Adrenal gland (tissue), 5 donors: ENCODE measurements around the gene TSPAN18.

Experiments
- POLR2A ChIP-seq, 2 donors: fragments of 450-650 bp; IDR thresholded peaks; one replicate each; pipeline ENCODE4 v1.6.1; 2017; ENCODE audit warnings: antibody characterized with exemption in 2 of 2, mild to moderate bottlenecking in 2 of 2, moderate library complexity in 1 of 2
- TF ChIP-seq, protein P1 (sequence below), 6 experiments: fragments of 450-650 bp in 4 of 6; fragments of 200-600 bp in 2 of 6; sonication (generic) in 1 of 6; IDR thresholded peaks; 1 replicate in 5 of 6; 2 replicates in 1 of 6; pipeline versions ENCODE4 v1.5.1 to v1.8.0; 2016 to 2021; ENCODE audit warnings: antibody characterized with exemption in 6 of 6, mild to moderate bottlenecking in 2 of 6, moderate library complexity in 1 of 6
- donor health status: DM: no; HTN: no; CAD: no.

DNA sequence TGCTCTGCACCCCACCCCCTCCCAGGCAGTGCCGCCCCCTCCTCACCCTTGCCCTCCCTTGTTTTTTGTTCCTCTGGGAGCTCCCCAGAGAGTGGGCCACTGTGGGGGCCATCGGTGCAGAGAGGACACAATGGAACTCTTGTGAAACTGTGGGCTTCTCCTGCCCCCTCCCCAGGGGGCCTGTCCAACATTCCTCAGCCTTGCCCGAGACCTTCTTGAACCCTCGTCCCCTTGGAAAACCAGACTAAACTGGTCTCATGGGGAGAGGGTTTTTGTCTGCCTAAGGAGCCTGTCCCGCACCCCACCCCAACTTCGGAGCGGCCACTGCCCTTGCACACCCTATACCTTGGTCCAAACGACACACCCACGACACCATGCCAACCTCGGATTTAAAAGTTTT lies 72.2 kb downstream of the TSPAN18 start:
- TF ChIP-seq, protein P1, sequence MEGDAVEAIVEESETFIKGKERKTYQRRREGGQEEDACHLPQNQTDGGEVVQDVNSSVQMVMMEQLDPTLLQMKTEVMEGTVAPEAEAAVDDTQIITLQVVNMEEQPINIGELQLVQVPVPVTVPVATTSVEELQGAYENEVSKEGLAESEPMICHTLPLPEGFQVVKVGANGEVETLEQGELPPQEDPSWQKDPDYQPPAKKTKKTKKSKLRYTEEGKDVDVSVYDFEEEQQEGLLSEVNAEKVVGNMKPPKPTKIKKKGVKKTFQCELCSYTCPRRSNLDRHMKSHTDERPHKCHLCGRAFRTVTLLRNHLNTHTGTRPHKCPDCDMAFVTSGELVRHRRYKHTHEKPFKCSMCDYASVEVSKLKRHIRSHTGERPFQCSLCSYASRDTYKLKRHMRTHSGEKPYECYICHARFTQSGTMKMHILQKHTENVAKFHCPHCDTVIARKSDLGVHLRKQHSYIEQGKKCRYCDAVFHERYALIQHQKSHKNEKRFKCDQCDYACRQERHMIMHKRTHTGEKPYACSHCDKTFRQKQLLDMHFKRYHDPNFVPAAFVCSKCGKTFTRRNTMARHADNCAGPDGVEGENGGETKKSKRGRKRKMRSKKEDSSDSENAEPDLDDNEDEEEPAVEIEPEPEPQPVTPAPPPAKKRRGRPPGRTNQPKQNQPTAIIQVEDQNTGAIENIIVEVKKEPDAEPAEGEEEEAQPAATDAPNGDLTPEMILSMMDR (IDR thresholded peaks at IDR 0.05), result no peak
- no peak for TF ChIP-seq POLR2A (IDR thresholded peaks at IDR 0.05)
